ENCODE measurements around the gene ZSCAN29.
A peak's percentile ranks its signal among the peaks of the same experiment; 100 is the strongest.

The ZSCAN29 gene

GRCh38 chr15:43352693-43353382, 18.0 kb downstream of the ZSCAN29 start:
- H3K4me3 ChIP-seq (ENCODE audit: extremely low read depth, insufficient read depth, low read length, poor library complexity, severe bottlenecking), result no peak overlapping the region
- H3K36me3 ChIP-seq (ENCODE audit: control insufficient read depth, insufficient read depth, low read length), result peaks cover 24% of the 10 kb centered on the region
- H3K27ac ChIP-seq (ENCODE audit: low read depth, low read length, severe bottlenecking), result no peak overlapping the region
- H3K9me3 ChIP-seq (ENCODE audit: control insufficient read depth, low read length), result no peaks in the 10 kb centered on the region
- no peaks in the 10 kb centered on the region for H3K4me1 ChIP-seq (ENCODE audit: control insufficient read depth, insufficient read depth, low read length, poor library complexity, severe bottlenecking)
- WGBS, 2 experiments (ENCODE audit: insufficient coverage in 2 of 2), result 83 to 100% methylated on average over 2 of the region's 2 CpGs

DNA sequence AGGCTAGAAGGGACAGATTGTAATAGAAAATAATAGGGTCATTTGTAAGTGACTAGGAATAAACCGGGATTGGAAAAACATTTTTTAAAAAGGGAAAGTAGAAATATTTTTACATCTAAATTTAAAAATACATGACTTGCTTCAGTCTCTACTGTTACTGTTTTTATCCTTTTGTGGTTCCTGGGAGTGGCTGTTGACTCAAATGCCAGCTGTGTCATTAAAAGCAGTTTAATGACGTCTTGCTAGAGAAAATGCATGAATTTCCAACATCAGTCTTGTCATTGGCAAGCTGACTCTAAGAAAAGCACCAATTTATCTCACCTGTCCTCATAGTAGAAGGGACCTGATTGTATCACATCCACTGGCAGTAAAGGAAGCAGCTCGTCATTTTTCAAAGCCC, 23.7 kb downstream of the ZSCAN29 start:
- WGBS, 2 experiments (ENCODE audit: insufficient coverage in 2 of 2), result 92 to 95% methylated on average over 2 of the region's 3 CpGs

DNA sequence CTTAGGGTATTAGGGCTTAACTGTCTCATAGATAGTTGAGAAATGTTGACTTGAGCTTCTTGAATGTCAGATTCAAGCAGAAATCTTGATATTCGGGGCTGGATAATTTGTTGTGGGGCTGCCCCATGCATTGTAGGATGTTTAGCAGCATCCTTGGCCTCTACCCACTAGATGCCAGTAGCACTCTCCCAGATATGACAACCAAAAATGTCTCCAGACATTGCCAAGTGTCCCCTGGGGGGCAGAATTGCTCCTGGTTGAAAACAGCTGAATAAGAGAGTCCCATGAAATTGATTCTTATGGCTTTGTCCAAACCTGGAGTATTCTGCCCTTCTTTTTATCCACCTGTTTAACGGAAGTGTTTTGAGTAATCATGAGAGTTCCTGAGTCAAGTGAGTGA, 24.5 kb downstream of the ZSCAN29 start:
- Histone ChIP-seq H3K27ac (ENCODE audit: low read depth, low read length, severe bottlenecking) (no peak overlapping the region), H3K4me1 (ENCODE audit: control insufficient read depth, insufficient read depth, low read length, poor library complexity, severe bottlenecking) (no peaks in the 10 kb centered on the region), H3K36me3 (ENCODE audit: control insufficient read depth, insufficient read depth, low read length) (peaks cover 27% of the 10 kb centered on the region), H3K9me3 (ENCODE audit: control insufficient read depth, low read length) (no peaks in the 10 kb centered on the region), H3K4me3 (ENCODE audit: extremely low read depth, insufficient read depth, low read length, poor library complexity, severe bottlenecking) (no peak overlapping the region)
- 100% methylated on average over 1 of the region's 2 CpGs; no CpG with 5 or more reads in 1 of the 2 experiments for WGBS, 2 experiments (ENCODE audit: insufficient coverage in 2 of 2)

More for the DNA sequence above, 23.7 kb downstream of the ZSCAN29 start:
- no peak overlapping the region for H3K27ac ChIP-seq (ENCODE audit: low read depth, low read length, severe bottlenecking)
- H3K36me3 ChIP-seq (ENCODE audit: control insufficient read depth, insufficient read depth, low read length), result peaks cover 33% of the 10 kb centered on the region
- H3K9me3 ChIP-seq (ENCODE audit: control insufficient read depth, low read length), result no peaks in the 10 kb centered on the region
- no peak overlapping the region for H3K4me3 ChIP-seq (ENCODE audit: extremely low read depth, insufficient read depth, low read length, poor library complexity, severe bottlenecking)
- H3K4me1 ChIP-seq (ENCODE audit: control insufficient read depth, insufficient read depth, low read length, poor library complexity, severe bottlenecking), result no peaks in the 10 kb centered on the region

DNA sequence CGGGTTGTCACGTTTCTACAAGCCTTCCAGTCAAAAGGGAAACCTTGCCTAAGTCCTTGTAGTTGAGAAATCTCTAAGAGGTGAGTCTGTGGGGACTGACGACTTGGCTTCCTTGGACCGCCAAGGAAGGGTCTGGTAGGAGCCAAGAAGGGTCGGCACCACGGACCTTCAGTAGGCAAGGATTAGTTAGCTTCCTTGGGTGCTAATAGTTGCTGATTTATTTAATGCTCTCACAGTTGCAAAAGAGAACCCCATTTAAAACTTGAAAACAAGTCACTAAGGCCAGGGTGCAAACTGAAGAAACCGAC, 40.1 kb downstream of the ZSCAN29 start:
- H3K36me3 ChIP-seq (ENCODE audit: control insufficient read depth, insufficient read depth, low read length), result peaks cover 19% of the 10 kb centered on the region
- H3K4me3 ChIP-seq (ENCODE audit: extremely low read depth, insufficient read depth, low read length, poor library complexity, severe bottlenecking), result peak overlapping the region; percentile 71
- H3K9me3 ChIP-seq (ENCODE audit: control insufficient read depth, low read length), result no peaks in the 10 kb centered on the region
- H3K27ac ChIP-seq (ENCODE audit: low read depth, low read length, severe bottlenecking), result peak overlapping the region; percentile 95
- H3K4me1 ChIP-seq (ENCODE audit: control insufficient read depth, insufficient read depth, low read length, poor library complexity, severe bottlenecking), result no peaks in the 10 kb centered on the region
- 8% methylated on average over 3 to 4 of the region's 7 CpGs for WGBS, 2 experiments (ENCODE audit: insufficient coverage in 2 of 2)

DNA sequence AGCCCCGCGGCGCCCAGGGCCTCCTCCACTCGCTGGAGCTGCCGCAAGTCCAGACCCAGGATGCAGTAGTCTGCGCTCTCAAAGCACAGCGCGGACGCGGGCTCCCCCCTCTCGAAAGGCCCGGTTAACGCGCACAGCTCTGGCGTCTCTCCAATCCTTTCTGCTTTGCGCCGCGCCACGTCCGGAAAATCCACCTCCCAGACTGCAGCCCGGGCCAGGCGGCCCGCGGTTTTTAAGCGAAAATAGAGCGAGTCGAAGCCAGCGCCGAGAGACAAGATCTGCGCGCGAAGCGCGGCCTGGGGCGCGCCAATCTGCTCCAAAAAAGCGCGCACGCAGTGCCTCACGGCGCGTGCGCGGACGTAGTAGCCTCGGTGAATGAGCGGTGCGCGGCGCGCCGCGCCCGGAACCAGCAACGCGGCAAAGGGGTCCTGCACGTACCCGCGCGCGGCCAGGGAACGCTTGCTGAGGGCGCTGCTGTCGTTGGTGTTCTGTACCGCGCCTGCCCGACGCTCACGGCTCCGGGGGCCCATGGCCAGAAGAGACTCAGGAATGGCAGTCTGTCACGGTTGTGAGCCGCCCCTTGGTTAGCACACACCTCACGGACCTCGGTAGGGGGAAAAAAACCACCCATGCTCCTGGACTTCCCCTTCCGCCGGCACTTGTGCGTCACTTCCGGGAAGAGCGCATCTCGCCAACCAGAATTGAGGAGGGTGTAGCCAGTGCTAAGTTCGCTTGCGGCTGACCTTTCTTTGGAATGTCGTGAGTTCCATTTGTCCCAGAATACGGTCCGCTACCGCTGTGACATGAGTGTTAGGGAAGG, 40.7 kb downstream of the ZSCAN29 start, which contains the start of gene LCMT2:
Gene LCMT2 (minus strand): TSS at position 614 of the 820 bp plus-strand sequence. CDS start 84 bp downstream, at position 530.
- 0 to 1% methylated on average over 63 to 78 of the region's 86 CpGs for WGBS, 2 experiments (ENCODE audit: insufficient coverage in 2 of 2)
- H3K27ac ChIP-seq (ENCODE audit: low read depth, low read length, severe bottlenecking), result peak within 1 kb of the TSS; percentile 95
- H3K9me3 ChIP-seq (ENCODE audit: control insufficient read depth, low read length), result no peaks in the 10 kb centered on the region
- peak within 1 kb of the TSS; percentile 71 for H3K4me3 ChIP-seq (ENCODE audit: extremely low read depth, insufficient read depth, low read length, poor library complexity, severe bottlenecking)
- no peaks in the 10 kb centered on the region for H3K4me1 ChIP-seq (ENCODE audit: control insufficient read depth, insufficient read depth, low read length, poor library complexity, severe bottlenecking)
- peaks cover 16% of the 10 kb centered on the region for H3K36me3 ChIP-seq (ENCODE audit: control insufficient read depth, insufficient read depth, low read length)

- Histone ChIP-seq H3K27ac (ENCODE audit: low read depth, low read length, severe bottlenecking) (peak overlapping the region; percentile 95), H3K36me3 (ENCODE audit: control insufficient read depth, insufficient read depth, low read length) (peaks cover 15% of the 10 kb centered on the region), H3K9me3 (ENCODE audit: control insufficient read depth, low read length) (no peaks in the 10 kb centered on the region), H3K4me1 (ENCODE audit: control insufficient read depth, insufficient read depth, low read length, poor library complexity, severe bottlenecking) (no peaks in the 10 kb centered on the region), H3K4me3 (ENCODE audit: extremely low read depth, insufficient read depth, low read length, poor library complexity, severe bottlenecking) (peak overlapping the region; percentile 71)
- WGBS, 2 experiments (ENCODE audit: insufficient coverage in 2 of 2), result 21 to 23% methylated on average over 37 to 38 of the region's 38 CpGs
Measured at GRCh38 chr15:43329217-43329959, 41.5 kb downstream of the ZSCAN29 start.

DNA sequence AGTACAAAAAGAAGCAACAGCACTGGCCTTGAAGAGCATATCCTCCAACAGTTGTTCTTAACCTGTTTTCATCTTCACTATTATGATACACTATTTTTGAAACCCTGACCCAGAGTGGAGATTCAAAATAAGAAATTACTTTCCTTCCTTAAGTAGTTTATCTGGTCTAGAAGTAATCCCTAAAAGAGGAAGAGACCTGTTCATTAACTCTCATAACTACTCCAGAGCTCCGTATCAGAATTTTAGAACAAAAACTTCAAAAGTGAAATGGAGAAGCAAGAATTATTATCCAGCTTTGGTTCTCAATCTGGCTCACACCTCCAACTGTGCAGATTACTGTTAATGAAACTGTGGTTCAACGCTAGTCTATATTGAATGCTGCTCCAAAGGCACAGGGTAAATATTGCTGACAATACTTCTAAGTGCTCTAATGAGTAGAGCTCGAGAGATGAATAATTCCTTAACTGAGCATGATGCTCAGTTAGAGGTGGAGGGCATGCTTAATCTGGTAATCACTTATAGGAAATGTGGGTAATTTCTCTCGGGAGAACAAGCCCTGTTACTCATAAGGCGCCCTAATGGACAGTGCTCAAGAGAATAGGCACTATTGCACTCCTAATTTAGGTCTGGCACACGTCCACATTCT, 45.7 kb downstream of the ZSCAN29 start:
- Histone ChIP-seq H3K27ac (ENCODE audit: low read depth, low read length, severe bottlenecking) (no peak overlapping the region), H3K9me3 (ENCODE audit: control insufficient read depth, low read length) (no peaks in the 10 kb centered on the region), H3K4me1 (ENCODE audit: control insufficient read depth, insufficient read depth, low read length, poor library complexity, severe bottlenecking) (no peaks in the 10 kb centered on the region), H3K4me3 (ENCODE audit: extremely low read depth, insufficient read depth, low read length, poor library complexity, severe bottlenecking) (no peak overlapping the region), H3K36me3 (ENCODE audit: control insufficient read depth, insufficient read depth, low read length) (peaks cover 15% of the 10 kb centered on the region)
- WGBS, 2 experiments (ENCODE audit: insufficient coverage in 2 of 2), result 76 to 88% methylated on average over 2 to 3 of the region's 6 CpGs

GRCh38 chr15:43318990-43319771, 51.7 kb downstream of the ZSCAN29 start:
- Histone ChIP-seq H3K4me1 (ENCODE audit: control insufficient read depth, insufficient read depth, low read length, poor library complexity, severe bottlenecking) (peaks cover 12% of the 10 kb centered on the region), H3K27ac (ENCODE audit: low read depth, low read length, severe bottlenecking) (no peak overlapping the region), H3K9me3 (ENCODE audit: control insufficient read depth, low read length) (no peaks in the 10 kb centered on the region), H3K4me3 (ENCODE audit: extremely low read depth, insufficient read depth, low read length, poor library complexity, severe bottlenecking) (no peak overlapping the region), H3K36me3 (ENCODE audit: control insufficient read depth, insufficient read depth, low read length) (no peaks in the 10 kb centered on the region)
- 73 to 89% methylated on average over 3 of the region's 4 CpGs for WGBS, 2 experiments (ENCODE audit: insufficient coverage in 2 of 2)

- Histone ChIP-seq H3K36me3 (ENCODE audit: control insufficient read depth, insufficient read depth, low read length) (no peaks in the 10 kb centered on the region), H3K27ac (ENCODE audit: low read depth, low read length, severe bottlenecking) (no peak overlapping the region), H3K9me3 (ENCODE audit: control insufficient read depth, low read length) (no peaks in the 10 kb centered on the region), H3K4me3 (ENCODE audit: extremely low read depth, insufficient read depth, low read length, poor library complexity, severe bottlenecking) (no peak overlapping the region), H3K4me1 (ENCODE audit: control insufficient read depth, insufficient read depth, low read length, poor library complexity, severe bottlenecking) (peaks cover 12% of the 10 kb centered on the region)
- WGBS, 2 experiments (ENCODE audit: insufficient coverage in 2 of 2), result 76 to 88% methylated on average over 4 to 6 of the region's 8 CpGs
Measured at GRCh38 chr15:43317566-43318184, 53.2 kb downstream of the ZSCAN29 start.

Measured in mesodermal cell (in vitro differentiated cells).